Anterior cingulate cortex (tissue), 58 donors: Measurements from ENCODE around the gene TRPV5.

ENCODE experiments used
- DNase-seq, 58 donors: peaks; one replicate each; lab custom pipeline; 2025; lab: John Stamatoyannopoulos, UW

TRPV5 gene

GRCh38 chr7:142910481-142910880 lies 23.1 kb downstream of the TRPV5 start:
- DNase-seq, result no peak

- no peak for DNase-seq
Observed at GRCh38 chr7:142910031-142910433, 23.5 kb downstream of the TRPV5 start.

GRCh38 chr7:142908921-142909890 lies 24.3 kb downstream of the TRPV5 start:
- DNase-seq, result peak in 2 of 58 donors; percentile 1 to 8

- DNase-seq, result no peak
Observed at GRCh38 chr7:142908290-142908689, 25.3 kb downstream of the TRPV5 start.

- no peak for DNase-seq
Observed at GRCh38 chr7:142906643-142907042, 26.9 kb downstream of the TRPV5 start.

GRCh38 chr7:142905759-142906158 lies 27.8 kb downstream of the TRPV5 start:
- no peak for DNase-seq

GRCh38 chr7:142904128-142904527 lies 29.4 kb downstream of the TRPV5 start:
- DNase-seq, result no peak

- DNase-seq, result no peak
Observed at GRCh38 chr7:142901426-142902259, 31.9 kb downstream of the TRPV5 start.

- DNase-seq, result no peak
Observed at GRCh38 chr7:142899661-142900060, 33.9 kb downstream of the TRPV5 start.

GRCh38 chr7:142898377-142899170 lies 35.0 kb downstream of the TRPV5 start:
- DNase-seq, result no peak

- no peak for DNase-seq
Observed at GRCh38 chr7:142897691-142898090, 35.9 kb downstream of the TRPV5 start.

- DNase-seq, result no peak
Observed at GRCh38 chr7:142896741-142897379, 36.7 kb downstream of the TRPV5 start.

- no peak for DNase-seq
Observed at GRCh38 chr7:142896151-142896550, 37.4 kb downstream of the TRPV5 start.

- DNase-seq, result no peak
Observed at GRCh38 chr7:142894985-142895593, 38.5 kb downstream of the TRPV5 start.

GRCh38 chr7:142894112-142894984 lies 39.2 kb downstream of the TRPV5 start:
- no peak for DNase-seq

- no peak for DNase-seq
Observed at GRCh38 chr7:142892951-142893350, 40.6 kb downstream of the TRPV5 start.

- no peak for DNase-seq
Observed at GRCh38 chr7:142891490-142892082, 42.0 kb downstream of the TRPV5 start.

- DNase-seq, result no peak
Observed at GRCh38 chr7:142890874-142891485, 42.6 kb downstream of the TRPV5 start.
